IMR-90 (cell line): ENCODE data around the gene FNDC5. TPM values are rescaled to one million over a fixed set of nuclear protein-coding genes. Genes with fewer than 3 reads are reported as not detected.

Experiments
- ATAC-seq: fragments of 200-7000 bp; cut with Tn5 transposase; 2 replicates; pipeline ENCODE4 v1.9.1; 2020; ENCODE audit warnings: low read depth, mild to moderate bottlenecking, moderate library complexity
- BruUV-seq: library from RNA; stranded (reverse); fragments of 400-500 nt; replicated peaks from 2 replicates; lab custom pipeline; 2021; lab: Mats Ljungman, UMichigan
- CTCF ChIA-PET: fragments of 300-600 bp; formaldehyde crosslinking; extraction: SDS; loops from one replicate; lab custom pipeline; 2021; ENCODE audit warnings: antibody characterized with exemption; lab: Yijun Ruan, JAX
- POLR2A ChIA-PET: fragments of 300-600 bp; sonication (Branson Sonifier 250); formaldehyde crosslinking; loops from one replicate; lab custom pipeline; 2022; ENCODE audit warnings: antibody characterized with exemption; ENCODE audit not compliant: unreplicated experiment; lab: Charles Lee
- DNase-seq: peaks from one replicate; pipeline ENCODE4 v3.0.0; 2013
- H2AFZ ChIP-seq: replicated peaks from 2 replicates; pipeline ENCODE3; 2013; ENCODE audit warnings: low read length, mild to moderate bottlenecking; ENCODE audit not compliant: poor library complexity
- H2AK5ac ChIP-seq: 2 replicates; pipeline ENCODE4 v1.6.1; 2013; ENCODE audit warnings: low read depth, low read length, inconsistent platforms
- H2AK9ac ChIP-seq: replicated peaks from 2 replicates; pipeline ENCODE3; 2013; ENCODE audit warnings: mild to moderate bottlenecking, low read depth, low read length, moderate library complexity; ENCODE audit not compliant: poor library complexity
- H2BK120ac ChIP-seq: 2 replicates; pipeline ENCODE4 v1.6.1; 2013; ENCODE audit warnings: low read depth, low read length, inconsistent platforms
- H2BK15ac ChIP-seq: 3 replicates; pipeline ENCODE4 v1.6.1; 2013; ENCODE audit warnings: low read depth, low read length, inconsistent platforms
- H2BK20ac ChIP-seq: 2 replicates; pipeline ENCODE4 v1.6.1; 2013; ENCODE audit warnings: low read depth, mild to moderate bottlenecking, inconsistent platforms, low read length, moderate library complexity
- H2BK5ac ChIP-seq: 2 replicates; pipeline ENCODE4 v1.6.1; 2013; ENCODE audit warnings: mild to moderate bottlenecking, low read depth, low read length, inconsistent platforms; ENCODE audit not compliant: poor library complexity, severe bottlenecking
- H3K14ac ChIP-seq: replicated peaks from 2 replicates; pipeline ENCODE4 v1.6.1; 2013; ENCODE audit warnings: low read depth, low read length, inconsistent platforms
- H3K18ac ChIP-seq: 2 replicates; pipeline ENCODE4 v1.6.1; 2013; ENCODE audit warnings: low read depth, low read length, control low read depth
- H3K23ac ChIP-seq: 2 replicates; pipeline ENCODE4 v1.6.1; 2013; ENCODE audit warnings: low read depth, low read length, inconsistent platforms
- H3K27ac ChIP-seq: 2 replicates; pipeline ENCODE4 v1.5.1; 2013; ENCODE audit warnings: mild to moderate bottlenecking, control low read depth, low read length; ENCODE audit not compliant: insufficient read depth
- H3K27me3 ChIP-seq: 2 replicates; pipeline ENCODE4 v1.6.1; 2013; ENCODE audit warnings: low read length; ENCODE audit not compliant: control insufficient read depth, insufficient read depth
- H3K36me3 ChIP-seq: 2 replicates; pipeline ENCODE4 v1.6.1; 2013; ENCODE audit warnings: low read length, mixed read lengths; ENCODE audit not compliant: control insufficient read depth, insufficient read depth
- H3K4ac ChIP-seq: 2 replicates; pipeline ENCODE4 v1.6.1; 2013; ENCODE audit warnings: low read depth, low read length, inconsistent platforms
- H3K4me1 ChIP-seq: 2 replicates; pipeline ENCODE4 v1.6.1; 2013; ENCODE audit warnings: low read length, mixed read lengths; ENCODE audit not compliant: control insufficient read depth, insufficient read depth
- H3K4me2 ChIP-seq: 2 replicates; pipeline ENCODE4 v1.6.1; 2013; ENCODE audit warnings: low read depth, mild to moderate bottlenecking, control low read depth, low read length, moderate library complexity
- H3K4me3 ChIP-seq: 2 replicates; pipeline ENCODE4 v1.5.1; 2013; ENCODE audit warnings: low read depth, mild to moderate bottlenecking, control low read depth, low read length, moderate library complexity; ENCODE audit not compliant: insufficient read depth
- H3K56ac ChIP-seq: 2 replicates; pipeline ENCODE4 v1.6.1; 2013; ENCODE audit warnings: low read length, inconsistent platforms; ENCODE audit not compliant: insufficient read depth; ENCODE audit errors: extremely low read depth
- H3K79me1 ChIP-seq, 2 experiments: 2 replicates each; pipeline ENCODE4 v1.6.1; 2013; ENCODE audit warnings: low read length in 2 of 2, inconsistent platforms in 1 of 2, low read depth in 1 of 2
- H3K9ac ChIP-seq: 2 replicates; pipeline ENCODE4 v1.6.1; 2013; ENCODE audit warnings: low read depth, low read length, control low read depth
- H3K9me1 ChIP-seq: 2 replicates; pipeline ENCODE4 v1.6.1; 2013; ENCODE audit warnings: low read length, inconsistent platforms; ENCODE audit not compliant: insufficient read depth
- H3K9me3 ChIP-seq: 2 replicates; pipeline ENCODE4 v1.6.1; 2013; ENCODE audit warnings: low read length; ENCODE audit not compliant: control insufficient read depth, insufficient read depth
- H4K20me1 ChIP-seq: 2 replicates; pipeline ENCODE4 v1.6.1; 2013; ENCODE audit warnings: low read length, inconsistent platforms; ENCODE audit not compliant: insufficient read depth
- H4K5ac ChIP-seq: 2 replicates; pipeline ENCODE4 v1.6.1; 2013; ENCODE audit warnings: mild to moderate bottlenecking, low read depth, low read length, control low read depth
- H4K8ac ChIP-seq, 2 experiments: 2 replicates each; pipeline ENCODE4 v1.6.1; 2013; ENCODE audit warnings: low read depth in 2 of 2, low read length in 2 of 2, control low read depth in 1 of 2, inconsistent platforms in 1 of 2
- H4K91ac ChIP-seq: 2 replicates; pipeline ENCODE4 v1.6.1; 2013; ENCODE audit warnings: low read depth, low read length, inconsistent platforms; ENCODE audit not compliant: insufficient read depth
- BHLHE40 ChIP-seq: fragments of 150-350 bp; IDR thresholded peaks from 2 replicates; pipeline ENCODE4 v1.6.1; 2016; ENCODE audit warnings: mild to moderate bottlenecking, low read depth, low read length
- CEBPB ChIP-seq: IDR thresholded peaks from 2 replicates; pipeline ENCODE4 v1.6.1; 2012; ENCODE audit warnings: low read depth, low read length, improper control_type of control experiment
- MAZ ChIP-seq: IDR thresholded peaks from 2 replicates; pipeline ENCODE4 v1.6.1; 2012; ENCODE audit warnings: low read depth, mild to moderate bottlenecking, low read length, improper control_type of control experiment, moderate library complexity, borderline replicate concordance
- MXI1 ChIP-seq: IDR thresholded peaks from 2 replicates; pipeline ENCODE4 v1.6.1; 2012; ENCODE audit warnings: low read depth, mild to moderate bottlenecking, low read length, moderate library complexity, borderline replicate concordance
- SMC3 ChIP-seq: fragments of 150-350 bp; IDR thresholded peaks from 2 replicates; pipeline ENCODE4 v1.6.1; 2016; ENCODE audit warnings: low read depth, mild to moderate bottlenecking, antibody characterized with exemption, low read length, moderate library complexity
- WGBS, 2 experiments: methylation state at CpG; one replicate each; pipeline versions ENCODE4 v1.1.5 to v1.1.7; 2013; ENCODE audit warnings: missing lambda C conversion rate in 2 of 2; ENCODE audit not compliant: insufficient read length in 1 of 2; ENCODE audit errors: extremely low coverage in 2 of 2; 5-methylcytosine and 5-hydroxymethylcytosine counted together
- dilution Hi-C: fragments of 300-500 bp; cut with HindIII; formaldehyde crosslinking; loops from one replicate; pipeline ENCODE4 v1.14.3; 2018; ENCODE audit warnings: low sequenced_read_pairs; ENCODE audit not compliant: unreplicated experiment
- in situ Hi-C: fragments of 300-500 bp; cut with MboI; formaldehyde crosslinking; loops from 3 replicates; pipeline ENCODE4 v1.14.3; 2019; ENCODE audit warnings: low sequenced_read_pairs, inconsistent platforms, mixed read lengths
- intact Hi-C: fragments of 100-400 bp; cut with micrococcal nuclease; formaldehyde crosslinking; loops from 2 replicates; pipeline ENCODE4 v1.10.0; 2022
- polyA plus RNA-seq, 3 experiments: library from polyadenylated mRNA; depleted of rRNA; stranded (reverse); fragments of >200 nt; gene quantifications; 2 replicates each; pipeline ENCODE4 v1.2.3, GENCODE V29; 2012; ENCODE audit warnings: low replicate concordance in 1 of 3
- total RNA-seq: library from RNA; depleted of rRNA; stranded (reverse); fragments of >200 nt; gene quantifications from 2 replicates; pipeline ENCODE4 v1.2.3, GENCODE V29; 2012
- TF ChIP-seq, protein P1 (sequence below): fragments of 150-350 bp; IDR thresholded peaks from 2 replicates; pipeline ENCODE4 v1.6.1; 2017; ENCODE audit warnings: mild to moderate bottlenecking, antibody characterized with exemption, low read length, low read depth
- TF ChIP-seq, protein P2 (sequence below): conservative IDR thresholded peaks from 2 replicates; pipeline ENCODE4 v1.5.1; 2012; ENCODE audit warnings: mild to moderate bottlenecking, low read depth, low read length, improper control_type of control experiment

Gene FNDC5
- total and polyA plus RNA-seq, 2 of the 4 experiments (the other 2 are of a cell fraction): 1.2 to 1.6 TPM

DNA sequence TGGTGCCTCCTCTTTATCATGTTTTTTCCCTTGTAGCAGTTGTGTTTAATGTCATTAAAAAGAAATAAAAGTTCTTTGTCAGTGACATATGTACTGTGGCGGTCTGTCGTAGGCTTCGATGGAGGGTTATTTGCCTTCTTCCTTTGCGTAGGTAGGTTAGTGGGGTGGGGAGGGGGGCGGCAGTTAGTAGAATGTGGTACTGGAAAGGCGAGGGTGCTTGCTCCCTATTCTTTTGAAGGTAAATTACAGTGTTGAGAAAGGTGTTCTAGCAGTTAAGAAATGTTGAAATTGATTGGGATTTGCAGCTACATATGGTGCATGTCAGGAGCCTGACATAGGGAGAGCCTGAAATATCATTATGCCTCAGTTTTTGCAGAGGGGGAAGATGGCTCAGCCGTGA is 11.9 kb downstream of the FNDC5 start:
- Histone ChIP-seq H4K5ac (no peak overlapping the region), H3K4ac (no peak overlapping the region), H3K4me3 (no peak overlapping the region), H2BK120ac (no peak overlapping the region), H2BK15ac (no peak overlapping the region), H2AK5ac (no peak overlapping the region), H3K14ac (no peak overlapping the region), H4K91ac (no peak overlapping the region), H3K4me2 (no peak overlapping the region), H4K8ac (no peak overlapping the region), H3K9me3 (no peaks in the 10 kb centered on the region), H3K9me1 (peaks cover 11% of the 10 kb centered on the region; the same call in 1 of the 2 replicates), H3K9ac (no peak overlapping the region), H3K23ac (no peak overlapping the region), H2BK20ac (no peak overlapping the region), H3K36me3 (peaks cover 20% of the 10 kb centered on the region), H3K79me1 (no peaks in the 10 kb centered on the region; a peak in 1 of 4 replicates), H3K4me1 (peaks cover 7% of the 10 kb centered on the region), H3K27me3 (no peaks in the 10 kb centered on the region), H4K20me1 (no peaks in the 10 kb centered on the region; the same call in 1 of the 2 replicates), H2BK5ac (no peak overlapping the region), H2AFZ (no peak overlapping the region), H3K27ac (no peak overlapping the region), H3K56ac (no peak overlapping the region), H3K18ac (no peak overlapping the region), H2AK9ac (no peak overlapping the region)
- intact Hi-C loops: no loop called here
- no peak for DNase-seq
- ChIA-PET CTCF (interaction anchor here (0.6 kb wide), 1 partner anchor 127 kb away, joined by 3 read pairs; no protein-coding TSS in a partner anchor), POLR2A (no interaction called here)
- WGBS, 2 experiments: 100% methylated on average over 2 of the region's 7 CpGs; no CpG with 5 or more reads in 1 of the 2 experiments
- dilution Hi-C loops: no loop called here
- TF ChIP-seq MXI1: no peak
- TF ChIP-seq, protein P1, sequence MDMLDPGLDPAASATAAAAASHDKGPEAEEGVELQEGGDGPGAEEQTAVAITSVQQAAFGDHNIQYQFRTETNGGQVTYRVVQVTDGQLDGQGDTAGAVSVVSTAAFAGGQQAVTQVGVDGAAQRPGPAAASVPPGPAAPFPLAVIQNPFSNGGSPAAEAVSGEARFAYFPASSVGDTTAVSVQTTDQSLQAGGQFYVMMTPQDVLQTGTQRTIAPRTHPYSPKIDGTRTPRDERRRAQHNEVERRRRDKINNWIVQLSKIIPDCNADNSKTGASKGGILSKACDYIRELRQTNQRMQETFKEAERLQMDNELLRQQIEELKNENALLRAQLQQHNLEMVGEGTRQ: no peak
- TF ChIP-seq MAZ: no peak
- TF ChIP-seq CEBPB: no peak
- no peak for TF ChIP-seq BHLHE40
- TF ChIP-seq SMC3: no peak
- TF ChIP-seq, protein P2, sequence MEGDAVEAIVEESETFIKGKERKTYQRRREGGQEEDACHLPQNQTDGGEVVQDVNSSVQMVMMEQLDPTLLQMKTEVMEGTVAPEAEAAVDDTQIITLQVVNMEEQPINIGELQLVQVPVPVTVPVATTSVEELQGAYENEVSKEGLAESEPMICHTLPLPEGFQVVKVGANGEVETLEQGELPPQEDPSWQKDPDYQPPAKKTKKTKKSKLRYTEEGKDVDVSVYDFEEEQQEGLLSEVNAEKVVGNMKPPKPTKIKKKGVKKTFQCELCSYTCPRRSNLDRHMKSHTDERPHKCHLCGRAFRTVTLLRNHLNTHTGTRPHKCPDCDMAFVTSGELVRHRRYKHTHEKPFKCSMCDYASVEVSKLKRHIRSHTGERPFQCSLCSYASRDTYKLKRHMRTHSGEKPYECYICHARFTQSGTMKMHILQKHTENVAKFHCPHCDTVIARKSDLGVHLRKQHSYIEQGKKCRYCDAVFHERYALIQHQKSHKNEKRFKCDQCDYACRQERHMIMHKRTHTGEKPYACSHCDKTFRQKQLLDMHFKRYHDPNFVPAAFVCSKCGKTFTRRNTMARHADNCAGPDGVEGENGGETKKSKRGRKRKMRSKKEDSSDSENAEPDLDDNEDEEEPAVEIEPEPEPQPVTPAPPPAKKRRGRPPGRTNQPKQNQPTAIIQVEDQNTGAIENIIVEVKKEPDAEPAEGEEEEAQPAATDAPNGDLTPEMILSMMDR: no peak
- BruUV-seq: no TSS peak
- in situ Hi-C loops: no loop called here
- ATAC-seq: no peak
